ENCODE measurements around the gene RAPGEF2. TPM values are rescaled to one million over a fixed set of nuclear protein-coding genes. Genes with fewer than 3 reads are reported as not detected.
"Not testable (repeated sequence)": the region's sequence is repeated elsewhere in the genome, so short reads cannot be mapped to it uniquely, and the experiment has no call there.

The RAPGEF2 gene
- total RNA-seq, 1 experiment from 2014 or later, result 17.6 TPM

- H3K27me3 ChIP-seq (ENCODE audit: control insufficient read depth, insufficient read depth, low read length), result no peaks in the 10 kb centered on the region
- no TSS peak for BruUV-seq (replicated peaks)
- intact Hi-C loops (cut with micrococcal nuclease; ENCODE audit: unreplicated experiment) (no loop called here), in situ Hi-C loops (cut with HindIII; ENCODE audit: low pct_unique_long_range_greater_than_20kb, low sequenced_read_pairs) (no loop called here)
- H3K36me3 ChIP-seq (ENCODE audit: control insufficient read depth, insufficient read depth, low read length), result no peaks in the 10 kb centered on the region
- ATAC-seq, result no peak
- POLR2A ChIA-PET, result no interaction called here
- DNase-seq (ENCODE audit: low read depth, low spot score), result no peak
- no peak for TF ChIP-seq POLR2AphosphoS5 (IDR thresholded peaks at IDR 0.05; ENCODE audit: low read depth, low read length)
- no peak for TF ChIP-seq SIN3A (IDR thresholded peaks at IDR 0.05; ENCODE audit: borderline replicate concordance, insufficient read depth, low read depth, low read length)
- no peak for TF ChIP-seq CTCF (IDR thresholded peaks at IDR 0.05)
- TF ChIP-seq REST (IDR thresholded peaks at IDR 0.05; ENCODE audit: insufficient read depth in 1 of 2, low read depth in 2 of 2, low read length in 1 of 2), result no peak
- TF ChIP-seq TCF7L2 (IDR thresholded peaks at IDR 0.05; ENCODE audit: low read depth, low read length), result no peak
- H3K4me3 ChIP-seq (ENCODE audit: low read depth in 2 of 2, low read length in 2 of 2), result no peak overlapping the region
- H3K27ac ChIP-seq (ENCODE audit: low read length), result no peak overlapping the region
- CTCF ChIA-PET, result no interaction called here
- no peaks in the 10 kb centered on the region for H3K4me1 ChIP-seq (ENCODE audit: control insufficient read depth, insufficient read depth, low read length)
- H3K9me3 ChIP-seq (ENCODE audit: control insufficient read depth, insufficient read depth, low read depth, low read length), result no peaks in the 10 kb centered on the region
Observed at GRCh38 chr4:159086606-159087005, 16.3 kb upstream of the RAPGEF2 start.

- TF ChIP-seq TCF7L2 (IDR thresholded peaks at IDR 0.05; ENCODE audit: low read depth, low read length) (no peak), SIN3A (IDR thresholded peaks at IDR 0.05; ENCODE audit: borderline replicate concordance, insufficient read depth, low read depth, low read length) (no peak), REST (IDR thresholded peaks at IDR 0.05; ENCODE audit: insufficient read depth in 1 of 2, low read depth in 2 of 2, low read length in 1 of 2) (no peak), POLR2AphosphoS5 (IDR thresholded peaks at IDR 0.05; ENCODE audit: low read depth, low read length) (no peak), CTCF (IDR thresholded peaks at IDR 0.05) (no peak)
- in situ Hi-C loops (cut with HindIII; ENCODE audit: low pct_unique_long_range_greater_than_20kb, low sequenced_read_pairs), result no loop called here
- no peak overlapping the region for H3K27ac ChIP-seq (ENCODE audit: low read length)
- H3K27me3 ChIP-seq (ENCODE audit: control insufficient read depth, insufficient read depth, low read length), result no peaks in the 10 kb centered on the region
- BruUV-seq (replicated peaks), result no TSS peak
- no peaks in the 10 kb centered on the region for H3K9me3 ChIP-seq (ENCODE audit: control insufficient read depth, insufficient read depth, low read depth, low read length)
- DNase-seq (ENCODE audit: low read depth, low spot score), result no peak
- no peak overlapping the region for H3K4me3 ChIP-seq (ENCODE audit: low read depth in 2 of 2, low read length in 2 of 2)
- no peak for ATAC-seq
- H3K4me1 ChIP-seq (ENCODE audit: control insufficient read depth, insufficient read depth, low read length), result no peaks in the 10 kb centered on the region
- CTCF ChIA-PET, result no interaction called here
- POLR2A ChIA-PET, result no interaction called here
- H3K36me3 ChIP-seq (ENCODE audit: control insufficient read depth, insufficient read depth, low read length), result no peaks in the 10 kb centered on the region
- intact Hi-C loops (cut with micrococcal nuclease; ENCODE audit: unreplicated experiment), result no loop called here
Observed at GRCh38 chr4:159090255-159090654, 12.6 kb upstream of the RAPGEF2 start.

GRCh38 chr4:159094156-159094555 is 8.7 kb upstream of the RAPGEF2 start:
- CTCF ChIA-PET; H3K27me3 ChIP-seq (ENCODE audit: control insufficient read depth, insufficient read depth, low read length); H3K4me1 ChIP-seq (ENCODE audit: control insufficient read depth, insufficient read depth, low read length); H3K4me3 ChIP-seq (ENCODE audit: low read depth in 2 of 2, low read length in 2 of 2); BruUV-seq (replicated peaks); ATAC-seq; H3K9me3 ChIP-seq (ENCODE audit: control insufficient read depth, insufficient read depth, low read depth, low read length); DNase-seq (ENCODE audit: low read depth, low spot score); H3K27ac ChIP-seq (ENCODE audit: low read length); in situ Hi-C loops (cut with HindIII; ENCODE audit: low pct_unique_long_range_greater_than_20kb, low sequenced_read_pairs); intact Hi-C loops (cut with micrococcal nuclease; ENCODE audit: unreplicated experiment); H3K36me3 ChIP-seq (ENCODE audit: control insufficient read depth, insufficient read depth, low read length); POLR2A ChIA-PET: not testable (repeated sequence)

Measured in Panc1 (cell line).